Gastrocnemius medialis (tissue), 4 donors: ENCODE data around the gene ZNF664.

Experiments used
- POLR2A ChIP-seq, 2 donors: fragments of 450-650 bp; IDR thresholded peaks; one replicate each; pipeline ENCODE4 v1.6.1; 2017; ENCODE audit warnings: antibody characterized with exemption in 2 of 2, mild to moderate bottlenecking in 2 of 2, moderate library complexity in 2 of 2
- TF ChIP-seq, protein P1 (sequence below), 5 experiments: fragments of 450-650 bp in 3 of 5; fragments of 200-600 bp in 2 of 5; sonication (generic) in 2 of 5; IDR thresholded peaks in 4 of 5; conservative IDR thresholded peaks in 1 of 5; 1 replicate in 4 of 5; 2 replicates in 1 of 5; pipeline ENCODE4 v1.5.1; 2016 to 2019; ENCODE audit warnings: antibody characterized with exemption in 5 of 5, mild to moderate bottlenecking in 3 of 5, moderate library complexity in 3 of 5

DNA sequence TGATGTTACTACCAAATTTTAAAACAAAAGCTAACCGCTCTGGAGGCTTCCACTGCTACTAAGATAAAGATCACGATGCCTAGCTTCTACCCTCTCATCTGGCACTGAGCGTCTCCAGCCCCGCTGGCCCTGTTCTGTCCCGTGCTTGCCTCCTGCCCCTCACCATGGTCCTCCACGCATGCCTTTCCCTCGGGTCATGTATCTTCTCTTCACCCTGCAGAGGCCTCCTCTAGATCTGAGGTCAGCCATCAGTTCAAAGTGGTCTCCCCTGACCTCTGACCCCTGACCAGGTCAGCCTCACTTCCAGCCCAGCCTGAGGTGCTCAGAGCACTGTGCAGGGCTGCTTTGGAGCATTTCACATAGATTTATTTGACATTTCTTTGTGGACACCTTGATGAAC is 28.3 kb downstream of the ZNF664 start:
- TF ChIP-seq, protein P1, sequence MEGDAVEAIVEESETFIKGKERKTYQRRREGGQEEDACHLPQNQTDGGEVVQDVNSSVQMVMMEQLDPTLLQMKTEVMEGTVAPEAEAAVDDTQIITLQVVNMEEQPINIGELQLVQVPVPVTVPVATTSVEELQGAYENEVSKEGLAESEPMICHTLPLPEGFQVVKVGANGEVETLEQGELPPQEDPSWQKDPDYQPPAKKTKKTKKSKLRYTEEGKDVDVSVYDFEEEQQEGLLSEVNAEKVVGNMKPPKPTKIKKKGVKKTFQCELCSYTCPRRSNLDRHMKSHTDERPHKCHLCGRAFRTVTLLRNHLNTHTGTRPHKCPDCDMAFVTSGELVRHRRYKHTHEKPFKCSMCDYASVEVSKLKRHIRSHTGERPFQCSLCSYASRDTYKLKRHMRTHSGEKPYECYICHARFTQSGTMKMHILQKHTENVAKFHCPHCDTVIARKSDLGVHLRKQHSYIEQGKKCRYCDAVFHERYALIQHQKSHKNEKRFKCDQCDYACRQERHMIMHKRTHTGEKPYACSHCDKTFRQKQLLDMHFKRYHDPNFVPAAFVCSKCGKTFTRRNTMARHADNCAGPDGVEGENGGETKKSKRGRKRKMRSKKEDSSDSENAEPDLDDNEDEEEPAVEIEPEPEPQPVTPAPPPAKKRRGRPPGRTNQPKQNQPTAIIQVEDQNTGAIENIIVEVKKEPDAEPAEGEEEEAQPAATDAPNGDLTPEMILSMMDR (IDR thresholded peaks at IDR 0.05 in 4 of 5, conservative IDR thresholded peaks at IDR 0.05 in 1 of 5), result no peak
- no peak for TF ChIP-seq POLR2A (IDR thresholded peaks at IDR 0.05)
